Smooth muscle cell (in vitro differentiated cells): ENCODE data around the gene AKAP8L. TPM values are rescaled to one million over a fixed set of nuclear protein-coding genes. Genes with fewer than 3 reads are reported as not detected.
"Not testable (repeated sequence)": the region's sequence is repeated elsewhere in the genome, so short reads cannot be mapped to it uniquely, and the experiment has no call there.

ENCODE experiments used
- DNase-seq: peaks from one replicate; lab custom pipeline; 2025; ENCODE audit not compliant: unreplicated experiment; lab: John Stamatoyannopoulos, UW
- H2AFZ ChIP-seq: fragments of 200-600 bp; sonication (generic); 2 replicates; pipeline ENCODE4 v1.6.0; 2016; ENCODE audit warnings: antibody characterized with exemption, low read depth, mild to moderate bottlenecking
- H3F3A ChIP-seq: fragments of 200-600 bp; sonication (generic); 2 replicates; pipeline ENCODE4 v1.6.0; 2017; ENCODE audit warnings: antibody characterized with exemption, low read depth
- H3K27ac ChIP-seq: fragments of 200-600 bp; sonication (generic); 2 replicates; pipeline ENCODE4 v1.5.1; 2016; ENCODE audit warnings: low read depth, mild to moderate bottlenecking
- H3K27me3 ChIP-seq: fragments of 200-600 bp; sonication (generic); 2 replicates; pipeline ENCODE4 v1.6.1; 2016; ENCODE audit warnings: low read depth, mild to moderate bottlenecking
- H3K36me3 ChIP-seq: fragments of 200-600 bp; sonication (generic); 2 replicates; pipeline ENCODE4 v1.5.1; 2016; ENCODE audit warnings: low read depth
- H3K4me1 ChIP-seq: fragments of 200-600 bp; sonication (generic); 2 replicates; pipeline ENCODE4 v1.5.1; 2016; ENCODE audit warnings: low read depth
- H3K4me2 ChIP-seq: fragments of 200-600 bp; sonication (generic); 2 replicates; pipeline ENCODE4 v1.6.0; 2016; ENCODE audit warnings: mild to moderate bottlenecking
- H3K4me3 ChIP-seq: fragments of 200-600 bp; sonication (generic); 2 replicates; pipeline ENCODE4 v1.5.1; 2016; ENCODE audit warnings: mild to moderate bottlenecking
- H3K79me2 ChIP-seq: fragments of 200-600 bp; sonication (generic); 2 replicates; pipeline ENCODE4 v1.6.0; 2016; ENCODE audit warnings: low read depth, mild to moderate bottlenecking
- H3K9ac ChIP-seq: fragments of 200-600 bp; sonication (generic); 2 replicates; pipeline ENCODE4 v1.6.0; 2016; ENCODE audit warnings: low read depth
- H3K9me3 ChIP-seq: fragments of 200-600 bp; sonication (generic); replicated peaks from 2 replicates; pipeline ENCODE4 v1.5.1; 2016; ENCODE audit warnings: low read depth
- H4K20me1 ChIP-seq: fragments of 200-600 bp; sonication (generic); 2 replicates; pipeline ENCODE4 v1.6.0; 2016; ENCODE audit warnings: low read depth
- CTCF ChIP-seq: fragments of 200-600 bp; sonication (generic); IDR thresholded peaks from 2 replicates; pipeline ENCODE4 v1.5.1; 2017; ENCODE audit warnings: borderline replicate concordance, mild to moderate bottlenecking, antibody characterized with exemption; ENCODE audit not compliant: insufficient read depth, poor library complexity, severe bottlenecking
- WGBS: methylation state at CpG from one replicate; pipeline ENCODE4 v1.1.7; 2016; ENCODE audit warnings: low lambda C conversion rate; 5-methylcytosine and 5-hydroxymethylcytosine counted together
- polyA plus RNA-seq: library from polyadenylated mRNA; unstranded; fragments of >200 nt; fragmentation: Nextera tagmentation; extraction: Ambion mirVana; gene quantifications from 2 replicates; pipeline ENCODE4 v1.2.1, GENCODE V29; 2016
- total RNA-seq: library from RNA; depleted of rRNA; stranded (reverse); fragments of >200 nt; gene quantifications from 2 replicates; pipeline ENCODE4 v1.2.3, GENCODE V29; 2014

Gene AKAP8L
- total and polyA plus RNA-seq, 2 experiments from 2014 or later, result 61.9 to 105 TPM

DNA sequence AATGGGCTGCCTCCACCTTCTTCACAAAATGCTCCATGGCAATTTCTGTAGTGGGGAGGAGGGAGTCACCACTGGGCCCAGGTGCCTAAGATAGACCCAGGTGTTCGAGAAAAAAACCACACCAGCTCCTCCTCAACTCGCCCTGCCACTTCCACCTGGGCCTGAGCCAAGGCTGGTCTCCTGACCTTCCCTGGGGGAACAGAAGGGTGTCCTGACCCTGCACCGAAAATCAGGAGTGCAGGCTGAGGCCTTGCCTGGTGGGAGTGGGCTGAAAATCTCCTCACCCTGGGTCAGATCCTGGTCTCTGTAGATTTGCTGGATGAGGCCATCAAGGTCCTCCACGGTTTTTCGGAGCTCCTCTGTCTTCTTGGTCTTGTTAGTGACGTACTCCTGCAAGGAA lies 21.6 kb downstream of the AKAP8L start:
- Histone ChIP-seq H3K79me2 (peaks cover 40% of the 10 kb centered on the region), H4K20me1 (peaks cover 87% of the 10 kb centered on the region), H3K27me3 (no peaks in the 10 kb centered on the region), H3K9ac (no peak overlapping the region), H3K4me3 (no peak overlapping the region), H3K27ac (no peak overlapping the region), H3F3A (no peaks in the 10 kb centered on the region), H3K36me3 (peaks cover 9% of the 10 kb centered on the region), H2AFZ (no peak overlapping the region), H3K4me1 (no peaks in the 10 kb centered on the region), H3K4me2 (no peak overlapping the region), H3K9me3 (no peaks in the 10 kb centered on the region)
- no peak for DNase-seq
- WGBS, result 99% methylated on average over 6 of the region's 6 CpGs
- no peak for TF ChIP-seq CTCF

DNA sequence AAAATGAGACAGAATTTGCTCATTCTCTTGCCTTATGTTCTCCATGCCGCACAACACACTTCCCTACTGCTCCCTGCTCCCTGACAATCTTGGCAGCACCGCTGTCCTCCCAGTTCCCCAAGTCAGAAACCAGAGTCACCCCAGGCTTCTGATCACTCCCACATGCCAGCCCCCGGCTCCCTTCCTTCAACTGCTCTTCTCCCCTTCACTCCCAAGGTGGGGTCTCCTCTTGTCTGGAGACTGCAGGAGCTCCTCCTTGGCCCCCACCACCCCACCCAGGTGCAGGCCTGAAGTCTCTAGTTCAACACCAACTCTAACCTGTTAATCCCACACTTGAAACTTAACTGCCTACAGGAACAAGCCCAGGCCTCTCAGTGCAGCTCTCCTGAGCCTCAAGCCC lies 22.4 kb downstream of the AKAP8L start:
- Histone ChIP-seq H3K4me3 (no peak overlapping the region), H3K9ac (no peak overlapping the region), H3K79me2 (peaks cover 43% of the 10 kb centered on the region), H3K9me3 (no peaks in the 10 kb centered on the region), H4K20me1 (peaks cover 86% of the 10 kb centered on the region), H3F3A (no peaks in the 10 kb centered on the region), H3K4me1 (no peaks in the 10 kb centered on the region), H3K27ac (no peak overlapping the region), H2AFZ (no peak overlapping the region), H3K27me3 (no peaks in the 10 kb centered on the region), H3K4me2 (no peak overlapping the region), H3K36me3 (peaks cover 9% of the 10 kb centered on the region)
- DNase-seq, result no peak
- 98% methylated on average over 3 of the region's 3 CpGs for WGBS
- no peak for TF ChIP-seq CTCF

GRCh38 chr19:15395251-15395650 lies 23.5 kb downstream of the AKAP8L start:
- not testable (repeated sequence) for H3F3A ChIP-seq, H3K4me1 ChIP-seq, H3K36me3 ChIP-seq, H2AFZ ChIP-seq, H3K9ac ChIP-seq, H3K4me3 ChIP-seq, H3K27me3 ChIP-seq, H3K9me3 ChIP-seq, H3K27ac ChIP-seq, H3K4me2 ChIP-seq, DNase-seq
- Histone ChIP-seq H3K79me2 (peaks cover 47% of the 10 kb centered on the region), H4K20me1 (peaks cover 82% of the 10 kb centered on the region)
- 98% methylated on average over 17 of the region's 17 CpGs for WGBS

DNA sequence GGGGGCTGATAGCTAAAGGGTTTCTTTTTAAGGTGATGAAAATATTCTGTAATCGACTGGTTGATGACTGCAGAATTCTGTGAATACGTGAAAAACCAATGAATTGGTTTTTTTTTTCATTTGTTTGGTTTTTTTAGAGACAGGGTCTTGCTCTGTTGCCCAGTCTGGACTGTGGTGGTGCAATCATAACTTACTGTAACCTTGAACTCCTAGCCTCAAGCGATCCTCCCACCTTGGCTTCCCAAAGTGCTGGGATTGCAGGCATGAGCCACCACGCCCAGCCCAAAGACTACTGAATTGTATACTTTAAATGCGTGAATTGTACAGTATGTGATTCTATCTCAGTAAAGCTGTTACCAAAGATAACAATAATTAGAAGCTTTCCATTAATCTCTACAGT lies 24.4 kb downstream of the AKAP8L start:
- no peak for DNase-seq
- Histone ChIP-seq H3K9ac (no peak overlapping the region), H3K4me2 (no peak overlapping the region), H3K27me3 (no peaks in the 10 kb centered on the region), H3K4me1 (no peaks in the 10 kb centered on the region), H3K4me3 (no peak overlapping the region), H3K79me2 (peaks cover 54% of the 10 kb centered on the region), H3F3A (no peaks in the 10 kb centered on the region), H2AFZ (no peak overlapping the region), H3K27ac (peak overlapping the region; percentile 6), H4K20me1 (peaks cover 82% of the 10 kb centered on the region), H3K36me3 (peaks cover 9% of the 10 kb centered on the region), H3K9me3 (no peaks in the 10 kb centered on the region)
- 98% methylated on average over 5 of the region's 5 CpGs for WGBS
- TF ChIP-seq CTCF, result no peak
